HUES64 (cell line): Measurements from ENCODE around the gene PAXX.
A peak's percentile ranks its signal among the peaks of the same experiment; 100 is the strongest.

Experiments used
- H3K27ac ChIP-seq: 2 replicates; pipeline ENCODE4 v1.7.0; 2013; ENCODE audit warnings: low read depth, low read length, inconsistent platforms
- H3K27me3 ChIP-seq: 2 replicates; pipeline ENCODE4 v1.6.1; 2013; ENCODE audit warnings: mild to moderate bottlenecking, low read length; ENCODE audit not compliant: insufficient read depth
- H3K36me3 ChIP-seq: 2 replicates; pipeline ENCODE4 v1.6.1; 2013; ENCODE audit warnings: mild to moderate bottlenecking, low read length; ENCODE audit not compliant: insufficient read depth
- H3K4me1 ChIP-seq: 2 replicates; pipeline ENCODE4 v1.6.1; 2013; ENCODE audit warnings: mild to moderate bottlenecking, low read length, moderate library complexity; ENCODE audit not compliant: insufficient read depth
- H3K4me3 ChIP-seq: 2 replicates; pipeline ENCODE4 v1.5.1; 2013; ENCODE audit warnings: mild to moderate bottlenecking, low read length, moderate library complexity
- H3K9ac ChIP-seq: 2 replicates; pipeline ENCODE4 v1.6.1; 2013; ENCODE audit warnings: mild to moderate bottlenecking, low read depth, low read length
- H3K9me3 ChIP-seq: 2 replicates; pipeline ENCODE4 v1.6.1; 2013; ENCODE audit warnings: low read depth, low read length; ENCODE audit not compliant: insufficient read depth
- WGBS: fragments of 150-250, 120-280 bp; methylation state at CpG from one replicate; pipeline ENCODE4 v1.1.7; 2013; ENCODE audit warnings: missing lambda C conversion rate; 5-methylcytosine and 5-hydroxymethylcytosine counted together

Gene PAXX

DNA sequence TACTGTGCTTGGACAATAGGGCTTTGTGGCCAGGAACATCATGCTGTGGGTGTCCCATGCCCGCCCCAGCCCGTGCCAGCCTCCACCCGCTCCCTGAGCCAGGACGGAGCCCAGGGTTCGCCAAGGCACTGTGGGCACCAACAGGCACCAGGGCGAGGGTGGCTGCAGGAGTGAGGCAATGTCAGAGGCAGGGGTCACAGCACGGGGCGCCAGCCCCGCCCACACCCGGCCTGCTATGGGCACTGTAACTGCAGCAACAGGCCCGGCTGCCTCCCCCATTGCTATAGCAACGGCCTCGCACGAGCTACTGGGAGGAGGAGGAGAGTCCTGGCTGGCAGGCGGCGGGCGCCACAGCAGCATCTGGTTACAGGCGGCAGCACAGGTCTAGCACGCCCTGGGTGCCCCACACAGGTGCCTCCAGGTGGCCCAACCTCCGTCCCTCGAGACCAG is 33.3 kb downstream of the PAXX start:
- no peak overlapping the region for H3K27ac ChIP-seq
- 87% methylated on average over 21 of the region's 21 CpGs for WGBS
- peaks cover 22% of the 10 kb centered on the region for H3K27me3 ChIP-seq

DNA sequence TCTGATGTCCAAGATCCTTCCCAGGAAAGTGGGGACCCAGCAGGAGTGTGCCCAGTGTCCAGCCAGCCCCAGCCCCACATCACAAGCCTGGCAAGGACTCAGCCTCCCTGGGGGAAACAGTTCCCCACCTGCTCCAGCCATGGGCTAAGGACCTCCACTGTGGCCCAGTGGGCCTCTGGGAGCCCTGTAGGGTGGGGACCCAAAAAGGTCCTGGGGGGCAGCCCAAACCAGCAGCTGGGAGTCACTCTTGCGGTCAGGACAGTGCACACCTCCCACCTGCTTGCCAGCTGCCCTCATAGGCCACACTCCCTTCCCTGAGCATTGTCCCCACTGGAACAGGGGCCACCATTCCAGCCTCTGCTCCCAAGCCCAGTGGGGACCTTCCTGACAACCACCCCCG is 34.2 kb downstream of the PAXX start:
- Histone ChIP-seq H3K4me1 (no peaks in the 10 kb centered on the region), H3K36me3 (no peaks in the 10 kb centered on the region), H3K27ac (no peak overlapping the region), H3K4me3 (no peak overlapping the region), H3K9me3 (no peaks in the 10 kb centered on the region), H3K27me3 (peaks cover 22% of the 10 kb centered on the region), H3K9ac (no peak overlapping the region)
- 91% methylated on average over 2 of the region's 2 CpGs for WGBS

More for the DNA sequence above, 33.3 kb downstream of the PAXX start:
- Histone ChIP-seq H3K4me1 (no peaks in the 10 kb centered on the region), H3K36me3 (no peaks in the 10 kb centered on the region), H3K9me3 (no peaks in the 10 kb centered on the region), H3K9ac (no peak overlapping the region), H3K4me3 (no peak overlapping the region)

DNA sequence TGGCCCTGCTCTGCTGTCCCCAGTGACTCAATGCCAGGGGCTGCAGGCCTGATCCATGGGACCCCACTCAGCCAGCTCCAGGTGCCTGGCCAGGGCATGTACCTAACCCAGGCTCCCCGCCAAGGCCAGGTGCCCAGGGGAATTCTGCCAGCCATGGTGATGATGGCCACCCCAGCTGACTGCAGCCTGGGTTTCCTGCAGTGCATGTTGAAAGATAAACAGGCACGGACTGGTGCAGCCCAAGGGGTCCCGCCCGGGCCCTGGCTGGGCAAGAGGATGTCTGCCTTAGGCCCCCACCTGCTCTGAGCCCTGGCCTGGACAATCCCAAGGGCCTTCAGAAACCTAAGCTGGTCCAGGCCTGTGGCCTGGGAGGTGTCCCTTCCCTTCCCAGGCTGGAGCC is 34.6 kb downstream of the PAXX start:
- peaks cover 22% of the 10 kb centered on the region for H3K27me3 ChIP-seq
- H3K4me3 ChIP-seq: no peak overlapping the region
- WGBS: 90% methylated on average over 4 of the region's 4 CpGs
- H3K36me3 ChIP-seq: no peaks in the 10 kb centered on the region
- no peaks in the 10 kb centered on the region for H3K4me1 ChIP-seq
- no peaks in the 10 kb centered on the region for H3K9me3 ChIP-seq
- no peak overlapping the region for H3K27ac ChIP-seq
- H3K9ac ChIP-seq: no peak overlapping the region

DNA sequence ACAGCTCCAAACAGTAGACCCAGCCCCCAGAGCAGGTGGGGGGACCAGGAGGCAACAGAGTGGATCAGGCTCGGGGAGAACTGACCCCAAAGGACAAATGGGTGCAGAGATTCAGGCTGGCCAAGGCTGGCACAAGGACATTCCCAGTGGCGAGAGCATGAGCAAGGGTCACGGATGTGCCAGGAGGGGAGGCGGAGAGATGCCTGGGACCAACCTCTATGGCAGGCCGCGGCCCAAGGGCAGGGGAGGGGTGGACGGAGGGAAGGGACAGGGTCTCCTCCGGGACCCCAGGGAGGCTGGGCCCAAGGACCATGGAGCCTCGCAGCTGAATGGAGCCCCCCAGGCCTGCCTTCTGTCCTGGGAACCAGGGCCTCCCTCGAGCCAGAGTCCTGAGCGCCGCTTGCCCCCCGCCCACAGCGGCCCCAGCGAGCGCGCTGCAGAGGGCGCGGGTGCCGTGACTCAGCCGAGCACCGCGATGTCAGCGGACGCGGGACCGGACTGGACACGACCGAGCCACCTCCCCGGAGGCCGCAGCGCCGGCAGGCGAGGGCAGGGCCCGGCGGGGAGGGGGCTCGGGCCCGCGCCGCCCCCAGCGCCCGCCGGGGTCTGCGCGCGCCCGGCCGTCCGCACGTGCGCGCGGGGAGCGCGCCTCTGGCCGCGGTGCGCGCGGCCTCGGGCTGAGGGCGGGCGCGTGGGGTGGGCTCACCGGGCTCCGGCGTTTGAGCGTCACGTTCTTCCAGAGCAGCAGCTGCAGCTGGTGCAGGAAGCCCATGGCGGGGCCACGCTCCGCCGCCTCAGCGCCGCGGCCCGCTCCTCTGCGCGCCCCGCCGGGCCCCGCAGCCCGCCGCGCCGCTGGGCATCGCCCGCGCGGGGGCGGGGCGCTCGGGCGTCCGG is 35.4 kb downstream of the PAXX start, which contains the start of gene ABCA2:
TSS of gene ABCA2 (minus strand) at position 869 of the 894 bp plus-strand sequence. CDS start at position 772, 97 bp downstream.
- Histone ChIP-seq H3K27me3 (peaks cover 22% of the 10 kb centered on the region), H3K9me3 (no peaks in the 10 kb centered on the region), H3K36me3 (no peaks in the 10 kb centered on the region), H3K4me3 (peak within 1 kb of the TSS; percentile 62), H3K4me1 (no peaks in the 10 kb centered on the region), H3K9ac (peak within 1 kb of the TSS; percentile 41; the same call in 1 of the 2 replicates), H3K27ac (no peak within 1 kb of the TSS)
- WGBS: 5% methylated on average over 95 of the region's 95 CpGs

DNA sequence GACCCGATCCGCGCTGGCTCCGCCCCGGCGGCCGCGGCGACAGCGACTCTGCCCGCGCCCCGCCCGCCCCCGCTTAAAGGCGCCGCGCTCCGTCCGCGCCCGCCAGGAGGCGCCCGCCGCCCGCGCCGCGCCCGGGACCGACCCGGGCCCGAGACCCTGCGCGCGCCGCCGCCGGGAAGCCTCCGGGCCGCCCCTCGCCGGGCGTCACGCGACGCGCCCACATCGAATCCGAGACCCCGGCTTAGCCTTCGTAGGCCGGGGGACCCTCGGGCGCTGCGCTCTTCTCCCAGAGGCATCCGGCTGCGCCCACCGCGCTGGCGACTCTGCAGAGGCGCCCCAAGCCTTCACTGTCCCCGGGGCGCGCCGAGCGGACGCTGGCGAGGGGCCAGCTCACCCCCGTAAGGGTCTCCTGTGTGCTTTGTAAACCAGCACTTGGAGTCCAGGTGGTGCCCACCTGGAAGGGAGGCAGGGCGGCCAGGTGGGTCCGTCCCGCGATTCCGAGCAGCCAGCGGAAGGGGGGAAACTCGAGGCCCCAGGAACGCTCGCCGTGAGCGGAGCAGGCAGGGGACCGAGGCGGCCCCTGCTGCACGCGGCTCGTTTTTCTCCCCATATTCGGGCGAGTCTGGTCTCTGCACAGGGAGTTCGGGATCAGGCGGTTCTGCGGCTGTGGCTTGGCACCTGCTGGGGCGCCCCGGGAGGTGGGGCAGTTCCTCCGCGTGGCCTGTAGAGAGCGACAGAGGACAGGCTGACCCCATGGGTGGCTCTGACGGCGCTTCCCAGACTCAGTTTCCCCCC is 36.2 kb downstream of the PAXX start:
- H3K9me3 ChIP-seq: no peaks in the 10 kb centered on the region
- no peak overlapping the region for H3K27ac ChIP-seq
- H3K27me3 ChIP-seq: peaks cover 22% of the 10 kb centered on the region
- H3K4me3 ChIP-seq: peak overlapping the region; percentile 62
- H3K4me1 ChIP-seq: no peaks in the 10 kb centered on the region
- 4% methylated on average over 98 of the region's 98 CpGs for WGBS
- H3K9ac ChIP-seq: peak overlapping the region; percentile 41; the same call in 1 of the 2 replicates
- no peaks in the 10 kb centered on the region for H3K36me3 ChIP-seq

DNA sequence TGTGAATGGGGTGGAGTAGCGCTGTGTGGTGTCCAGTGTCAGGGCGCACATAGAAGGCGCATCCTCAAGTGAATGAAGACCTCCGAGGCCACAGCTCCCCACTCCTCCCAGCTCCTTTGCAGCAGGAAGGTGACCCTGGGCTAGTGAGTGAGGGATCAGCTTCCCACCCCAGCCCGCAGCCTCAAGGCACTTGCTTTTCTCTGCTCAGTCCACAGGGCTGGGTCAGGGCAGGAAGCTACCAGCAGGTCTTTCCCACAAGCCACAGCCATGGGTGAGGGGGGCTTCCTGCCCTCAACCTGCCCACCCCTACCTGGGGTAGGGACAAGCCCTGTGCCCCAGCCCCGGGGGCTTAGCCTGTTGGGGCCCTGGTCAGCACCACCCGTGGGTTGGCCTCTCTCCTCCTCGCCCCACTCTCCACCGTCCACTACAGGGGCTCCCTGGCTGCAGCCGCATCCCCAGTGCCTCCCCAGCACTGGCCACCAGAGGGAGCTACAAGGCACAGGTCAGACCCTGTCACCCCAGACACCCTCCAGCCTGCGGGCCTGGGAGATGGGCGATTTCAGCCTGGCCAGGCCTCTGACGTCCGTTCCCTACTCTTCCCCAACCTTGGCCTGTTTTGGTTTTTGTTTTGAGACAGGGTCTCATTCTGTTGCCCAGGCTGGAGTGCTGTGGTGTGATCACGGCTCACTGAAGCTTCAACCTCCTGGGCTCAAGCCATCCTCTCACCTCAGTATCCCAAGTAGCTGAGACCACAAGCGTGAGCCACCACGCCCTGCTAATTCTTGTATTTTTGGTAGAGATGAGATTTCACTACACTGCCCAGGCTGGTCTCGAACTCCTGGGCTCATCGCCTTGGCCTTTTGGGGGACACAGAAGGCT is 37.1 kb downstream of the PAXX start:
- no peaks in the 10 kb centered on the region for H3K4me1 ChIP-seq
- H3K9ac ChIP-seq: no peak overlapping the region
- H3K9me3 ChIP-seq: no peaks in the 10 kb centered on the region
- 50% methylated on average over 19 of the region's 19 CpGs for WGBS
- H3K36me3 ChIP-seq: no peaks in the 10 kb centered on the region
- H3K27me3 ChIP-seq: peaks cover 22% of the 10 kb centered on the region
- H3K27ac ChIP-seq: no peak overlapping the region
- H3K4me3 ChIP-seq: peak overlapping the region; percentile 62; the same call in 1 of the 2 replicates

DNA sequence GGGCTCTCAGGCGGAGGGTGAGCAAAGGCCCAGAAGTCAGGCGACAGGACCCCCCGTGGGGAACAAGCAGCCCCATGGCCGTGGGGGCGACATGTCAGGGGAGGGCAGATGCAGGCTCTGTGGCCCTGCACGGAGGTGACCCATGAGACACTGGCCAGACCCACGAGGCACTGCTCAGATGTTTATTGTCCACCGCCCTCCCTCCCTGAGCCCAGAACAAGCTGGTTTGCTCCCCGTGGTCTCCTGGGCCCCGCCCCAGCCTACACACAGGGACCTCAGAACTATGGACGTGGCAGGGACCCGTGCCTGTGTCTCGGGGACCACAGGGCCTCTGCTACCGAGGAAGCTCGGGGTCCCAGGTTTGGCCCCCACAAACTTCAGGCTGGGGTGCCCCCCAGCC is 37.8 kb downstream of the PAXX start:
- Histone ChIP-seq H3K27ac (no peak overlapping the region), H3K4me3 (no peak overlapping the region), H3K27me3 (peaks cover 22% of the 10 kb centered on the region), H3K9ac (no peak overlapping the region), H3K4me1 (no peaks in the 10 kb centered on the region), H3K36me3 (no peaks in the 10 kb centered on the region), H3K9me3 (no peaks in the 10 kb centered on the region)
- 89% methylated on average over 15 of the region's 15 CpGs for WGBS

DNA sequence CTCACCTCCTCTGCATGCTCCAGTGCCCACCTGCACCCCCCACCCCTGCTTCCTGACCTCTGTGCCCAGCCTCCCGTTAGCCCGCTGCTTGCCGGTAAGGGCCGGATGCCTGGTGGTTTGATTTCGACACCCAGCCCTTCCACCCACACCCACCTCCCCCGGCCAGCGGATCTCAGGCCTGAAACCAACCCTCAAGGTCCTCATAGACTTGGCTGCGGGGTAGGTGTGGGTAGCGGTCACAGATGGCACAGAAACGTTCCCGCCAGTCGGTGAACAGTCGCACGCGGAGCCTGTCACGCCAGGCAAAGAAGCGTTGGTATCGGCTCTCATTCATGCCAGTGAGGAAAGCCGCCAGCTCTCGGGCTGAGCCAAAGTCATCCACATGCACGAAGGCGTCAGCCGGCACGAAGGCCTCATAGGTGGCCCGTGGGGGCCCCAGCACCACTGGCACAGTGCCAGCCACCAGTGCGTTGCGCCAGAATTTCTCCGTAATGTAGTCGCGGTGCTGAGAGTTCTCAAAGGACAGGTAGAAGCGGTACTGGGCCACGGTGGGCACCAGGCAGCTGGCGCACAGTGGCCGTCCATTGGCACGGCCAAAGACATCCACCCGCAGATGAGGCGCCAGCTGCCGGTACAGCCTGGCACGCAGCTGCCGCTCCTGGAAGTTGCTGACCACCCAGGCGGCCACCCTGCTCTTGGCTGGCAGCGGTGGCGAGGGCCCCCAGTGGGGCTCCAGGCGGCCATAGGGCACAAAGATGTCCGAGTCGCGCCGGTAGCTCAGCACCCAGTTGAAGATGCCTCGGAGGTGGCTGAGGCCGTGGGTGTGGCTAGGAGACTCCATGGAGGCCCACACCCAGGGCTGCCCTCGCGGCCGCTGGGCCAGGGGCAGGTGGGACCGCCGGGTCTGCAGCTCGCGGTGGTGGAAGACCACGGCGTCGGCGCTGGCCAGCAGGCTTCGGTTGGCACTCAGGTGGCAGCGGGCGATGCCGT is 38.6 kb downstream of the PAXX start:
- peaks cover 22% of the 10 kb centered on the region for H3K27me3 ChIP-seq
- H3K27ac ChIP-seq: no peak overlapping the region
- H3K36me3 ChIP-seq: no peaks in the 10 kb centered on the region
- H3K9ac ChIP-seq: no peak overlapping the region
- H3K4me1 ChIP-seq: no peaks in the 10 kb centered on the region
- H3K9me3 ChIP-seq: no peaks in the 10 kb centered on the region
- no peak overlapping the region for H3K4me3 ChIP-seq
- 94% methylated on average over 65 of the region's 65 CpGs for WGBS

DNA sequence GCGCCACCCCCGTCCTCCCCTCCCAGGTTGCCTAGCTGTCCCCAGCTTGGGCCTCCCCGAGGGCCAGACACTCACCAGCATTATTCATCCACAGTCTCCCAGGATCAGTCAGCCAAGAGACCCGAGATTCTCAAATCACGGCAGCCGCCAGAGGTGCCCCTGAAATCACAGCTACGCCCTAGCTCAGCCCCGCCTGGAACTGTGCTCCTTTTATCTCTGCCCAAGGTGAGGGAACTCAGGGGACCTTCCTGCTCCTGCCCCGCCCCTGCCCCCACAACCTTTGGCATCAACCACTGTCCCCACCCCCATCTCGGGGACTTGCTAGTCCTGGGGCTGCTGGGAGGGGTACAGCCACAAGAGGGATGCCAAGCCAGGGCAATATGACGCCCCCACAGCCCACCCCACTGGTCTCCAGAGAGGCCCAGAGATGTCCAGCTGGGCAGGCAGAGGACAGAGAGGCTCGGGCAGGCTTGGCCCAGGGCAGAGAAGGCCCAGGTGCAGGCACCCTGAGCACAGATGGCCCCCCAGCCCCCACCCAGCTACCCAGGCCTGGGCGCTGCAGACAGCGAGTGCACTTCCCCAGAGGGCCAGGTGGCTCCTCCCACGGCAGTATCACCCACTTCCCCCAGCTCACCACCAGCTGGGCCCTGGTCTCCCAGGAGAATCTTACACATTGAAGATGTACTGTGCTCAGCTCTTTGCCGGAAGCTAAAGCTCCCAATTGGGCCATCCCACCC is 39.9 kb downstream of the PAXX start, which contains the start of gene FUT7:
TSS of gene FUT7 (minus strand) at position 185 of the 737 bp plus-strand sequence. CDS start at position 88, 97 bp downstream.
- Histone ChIP-seq H3K27ac (no peak within 1 kb of the TSS), H3K27me3 (peaks cover 17% of the 10 kb centered on the region), H3K9me3 (no peaks in the 10 kb centered on the region), H3K4me3 (no peak within 1 kb of the TSS), H3K9ac (no peak within 1 kb of the TSS), H3K36me3 (no peaks in the 10 kb centered on the region), H3K4me1 (no peaks in the 10 kb centered on the region)
- 82% methylated on average over 16 of the region's 16 CpGs for WGBS
